Coronary artery (tissue), 2 donors: ENCODE measurements around the gene HS3ST5.

Source experiments
- DNase-seq: peaks from one replicate; pipeline ENCODE4 v3.0.0-alpha.2; 2017; ENCODE audit warnings: low spot score
- H3K27ac ChIP-seq, 2 donors: fragments of 200-600 bp; sonication (generic); one replicate each; pipeline ENCODE4 v1.5.1; 2016 to 2019
- H3K4me3 ChIP-seq: fragments of 200-600 bp; sonication (generic); 2 replicates; pipeline ENCODE4 v1.5.1; 2016; ENCODE audit warnings: mild to moderate bottlenecking, moderate library complexity
- TF ChIP-seq, protein P1 (sequence below): fragments of 200-600 bp; sonication (generic); IDR thresholded peaks from one replicate; pipeline ENCODE4 v1.5.1; 2019; ENCODE audit warnings: antibody characterized with exemption

The HS3ST5 gene

DNA sequence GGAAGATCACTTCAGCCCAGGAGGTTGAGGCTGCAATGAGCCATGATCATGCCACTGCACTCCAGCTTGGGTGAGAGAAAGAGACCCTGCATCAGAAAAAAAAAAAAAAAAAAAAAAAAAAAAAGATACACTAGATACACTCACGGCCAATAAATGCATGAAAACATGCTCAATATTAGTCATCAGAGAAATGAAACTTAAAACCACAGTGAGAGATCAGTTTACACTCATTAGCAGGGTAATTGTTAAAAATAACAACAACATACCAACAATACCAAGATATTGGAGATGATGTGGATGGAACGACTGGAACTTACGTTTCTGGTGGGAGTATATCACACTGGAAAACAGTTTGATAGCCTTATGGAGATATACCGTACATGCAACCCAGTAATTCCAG is 29.9 kb downstream of the HS3ST5 start:
- Histone ChIP-seq H3K27ac (no peak overlapping the region), H3K4me3 (no peak overlapping the region)
- TF ChIP-seq, protein P1, sequence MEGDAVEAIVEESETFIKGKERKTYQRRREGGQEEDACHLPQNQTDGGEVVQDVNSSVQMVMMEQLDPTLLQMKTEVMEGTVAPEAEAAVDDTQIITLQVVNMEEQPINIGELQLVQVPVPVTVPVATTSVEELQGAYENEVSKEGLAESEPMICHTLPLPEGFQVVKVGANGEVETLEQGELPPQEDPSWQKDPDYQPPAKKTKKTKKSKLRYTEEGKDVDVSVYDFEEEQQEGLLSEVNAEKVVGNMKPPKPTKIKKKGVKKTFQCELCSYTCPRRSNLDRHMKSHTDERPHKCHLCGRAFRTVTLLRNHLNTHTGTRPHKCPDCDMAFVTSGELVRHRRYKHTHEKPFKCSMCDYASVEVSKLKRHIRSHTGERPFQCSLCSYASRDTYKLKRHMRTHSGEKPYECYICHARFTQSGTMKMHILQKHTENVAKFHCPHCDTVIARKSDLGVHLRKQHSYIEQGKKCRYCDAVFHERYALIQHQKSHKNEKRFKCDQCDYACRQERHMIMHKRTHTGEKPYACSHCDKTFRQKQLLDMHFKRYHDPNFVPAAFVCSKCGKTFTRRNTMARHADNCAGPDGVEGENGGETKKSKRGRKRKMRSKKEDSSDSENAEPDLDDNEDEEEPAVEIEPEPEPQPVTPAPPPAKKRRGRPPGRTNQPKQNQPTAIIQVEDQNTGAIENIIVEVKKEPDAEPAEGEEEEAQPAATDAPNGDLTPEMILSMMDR: no peak
- no peak for DNase-seq

DNA sequence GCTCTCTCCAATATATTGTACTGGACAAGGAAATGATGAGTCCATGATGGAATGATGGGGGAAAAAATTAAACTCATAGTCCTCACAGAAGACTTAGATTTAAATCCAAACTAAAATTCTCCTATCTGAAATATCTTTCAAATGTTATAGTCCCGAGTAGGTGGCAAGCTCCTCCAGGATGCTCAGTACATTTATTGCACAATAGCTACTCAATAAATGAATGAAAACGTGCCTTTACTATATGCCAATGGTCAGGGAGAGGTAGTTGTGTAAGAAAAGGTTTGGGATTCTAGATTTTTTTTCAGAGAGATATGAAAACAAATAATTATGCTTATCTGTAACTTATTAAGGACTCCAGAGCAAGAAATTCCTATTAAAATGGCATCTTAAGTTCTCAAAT is 32.8 kb downstream of the HS3ST5 start:
- TF ChIP-seq, protein P1: no peak
- no peak overlapping the region for H3K4me3 ChIP-seq
- no peak overlapping the region for H3K27ac ChIP-seq
- no peak for DNase-seq

DNA sequence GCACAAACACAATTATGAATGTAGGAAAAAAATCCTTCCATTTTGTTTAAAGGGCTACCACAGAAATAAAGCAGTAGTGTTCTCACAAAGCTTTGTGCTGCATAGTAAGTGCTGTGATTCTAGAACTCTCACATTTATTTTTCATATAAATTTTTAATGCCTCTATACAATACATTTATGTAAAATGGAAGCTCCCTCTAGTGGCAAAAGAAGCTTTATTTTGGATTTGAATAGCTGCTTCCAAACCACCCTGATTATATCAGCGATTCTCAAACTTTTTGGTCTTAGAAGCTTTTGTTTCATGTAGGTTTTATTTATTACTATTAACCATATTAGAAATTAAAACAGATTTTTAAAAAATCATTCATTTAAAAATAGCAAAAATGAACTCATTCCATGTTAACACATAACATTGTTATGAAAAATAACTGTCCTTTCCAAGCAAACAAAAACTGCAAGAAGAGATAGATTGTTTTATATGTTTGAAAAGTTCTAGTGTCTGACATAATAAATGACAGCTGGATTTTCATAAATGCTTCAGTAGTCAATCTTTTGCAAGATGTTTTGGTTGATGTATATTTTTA is 38.4 kb downstream of the HS3ST5 start:
- H3K27ac ChIP-seq: no peak overlapping the region
- DNase-seq: no peak
- no peak overlapping the region for H3K4me3 ChIP-seq
- TF ChIP-seq, protein P1: no peak

DNA sequence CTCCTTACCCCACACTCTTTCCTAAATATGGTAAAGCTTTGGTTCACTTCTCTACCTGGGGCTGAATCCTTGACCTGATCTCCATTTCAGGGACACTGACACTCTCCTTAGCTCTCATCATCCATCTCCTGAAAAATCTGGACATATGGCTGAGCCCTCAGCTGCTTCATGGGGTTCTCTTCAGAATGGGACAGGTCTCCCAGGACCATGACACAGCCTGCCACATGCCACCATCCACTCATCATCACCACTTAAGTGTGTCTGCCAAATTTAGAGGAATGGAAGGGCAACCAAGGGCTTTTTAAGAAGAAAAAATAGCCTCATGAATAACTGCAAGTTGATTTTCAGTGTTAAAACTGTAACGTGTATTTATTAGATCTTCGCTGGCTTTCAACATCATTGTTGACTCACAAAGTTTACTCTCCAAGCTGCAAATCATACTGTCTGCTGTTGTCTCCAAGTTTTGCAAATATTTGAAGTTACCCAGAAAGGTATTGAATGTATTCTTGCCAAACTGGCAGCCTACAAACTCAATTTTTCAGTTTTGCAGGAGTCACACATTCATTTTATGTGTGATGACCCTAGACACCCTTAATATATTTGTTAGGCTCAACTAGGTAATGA is 41.1 kb downstream of the HS3ST5 start:
- no peak overlapping the region for H3K27ac ChIP-seq
- DNase-seq: no peak
- TF ChIP-seq, protein P1: no peak
- no peak overlapping the region for H3K4me3 ChIP-seq

DNA sequence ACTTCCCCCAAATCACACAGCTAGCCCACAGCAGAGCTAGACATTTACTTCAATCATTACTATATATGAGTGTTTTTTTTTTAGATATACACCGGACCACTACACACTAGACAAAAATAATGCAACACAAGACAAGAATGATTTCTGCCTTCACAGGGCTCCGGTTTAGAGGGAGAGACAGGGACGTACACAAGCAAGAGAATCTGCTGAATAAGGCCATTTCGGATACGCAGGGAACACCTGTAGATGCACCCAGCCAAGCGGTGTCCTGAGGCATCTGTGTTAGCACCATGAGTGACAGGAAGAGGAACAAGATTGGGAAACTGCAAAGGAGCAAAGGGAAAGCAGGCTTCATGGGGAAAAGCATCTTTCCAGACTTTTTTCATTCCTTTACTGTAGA is 45.7 kb downstream of the HS3ST5 start:
- no peak for DNase-seq
- Histone ChIP-seq H3K27ac (no peak overlapping the region), H3K4me3 (no peak overlapping the region)
- TF ChIP-seq, protein P1: no peak

DNA sequence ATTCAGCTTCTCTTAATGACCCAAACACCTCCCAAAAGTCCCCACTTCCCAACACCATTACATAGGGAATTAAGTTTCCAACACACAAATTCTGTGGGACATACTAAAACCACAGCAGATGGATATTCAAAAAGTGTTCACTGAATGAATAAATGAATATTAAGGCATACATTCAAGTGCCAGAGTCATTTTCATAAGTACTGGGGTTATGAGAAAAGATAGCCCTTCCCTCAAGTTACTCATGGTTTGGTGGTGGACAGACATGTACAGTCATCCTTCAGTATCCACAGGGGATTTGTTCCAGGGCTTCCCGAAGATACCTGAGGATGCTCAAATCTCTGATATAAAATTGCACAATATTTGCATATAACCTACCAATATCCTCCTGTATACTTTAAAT is 50.4 kb downstream of the HS3ST5 start:
- no peak for DNase-seq
- no peak overlapping the region for H3K27ac ChIP-seq
- no peak overlapping the region for H3K4me3 ChIP-seq

DNA sequence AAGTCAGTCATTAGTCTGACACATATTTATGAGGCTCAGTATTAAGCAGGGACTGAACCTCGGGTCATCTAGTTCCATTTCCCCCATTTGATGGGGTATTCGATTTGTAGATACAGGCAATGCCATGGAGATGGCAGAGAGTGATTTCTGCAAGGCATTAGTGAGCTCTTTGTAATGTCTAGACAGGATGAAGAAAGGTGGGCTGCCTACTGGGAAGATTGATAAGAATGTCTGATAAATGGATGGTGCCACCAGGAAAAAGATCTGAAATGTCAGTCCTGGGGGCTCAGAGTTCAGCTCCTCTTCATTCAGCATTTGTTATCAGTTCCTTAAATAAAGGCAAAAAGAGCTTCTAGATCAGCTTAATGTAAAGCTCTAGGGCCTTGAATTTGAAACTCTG is 51.4 kb downstream of the HS3ST5 start:
- H3K4me3 ChIP-seq: no peak overlapping the region
- TF ChIP-seq, protein P1: no peak
- no peak overlapping the region for H3K27ac ChIP-seq

More for the DNA sequence above, 50.4 kb downstream of the HS3ST5 start:
- TF ChIP-seq, protein P1: no peak

More for the DNA sequence above, 51.4 kb downstream of the HS3ST5 start:
- no peak for DNase-seq
